Left ventricle myocardium superior (tissue), 1 donor: ENCODE measurements around the gene NEK7. TPM values are rescaled to one million over a fixed set of nuclear protein-coding genes. Genes with fewer than 3 reads are reported as not detected.
"Not testable (repeated sequence)": the region's sequence is repeated elsewhere in the genome, so short reads cannot be mapped to it uniquely, and the experiment has no call there.

Experiments used
- ATAC-seq: fragments of 200-7000 bp; cut with Tn5 transposase; one replicate; pipeline ENCODE4 v1.9.1; 2020; ENCODE audit warnings: mild to moderate bottlenecking, moderate library complexity
- DNase-seq: peaks from one replicate; pipeline ENCODE4 v3.0.0-alpha.2; 2020
- intact Hi-C: fragments of 100-400 bp; cut with micrococcal nuclease; formaldehyde crosslinking; loops from one replicate; pipeline ENCODE4 v1.11.0; 2022
- long read RNA-seq: library from polyadenylated mRNA; unstranded; transcript quantifications from one replicate; pipeline ENCODE4 v2.0.0, GENCODE V29; 2021
- total RNA-seq: library from RNA; stranded (reverse); fragmentation: NEBNext Ultra II Directional; extraction: Animal tissue kit (Norgen Biotek cat#: 25700); gene quantifications from one replicate; pipeline ENCODE4 v1.2.1, GENCODE V29; 2021
- donor health status: DM: no; HTN: yes; CAD: no; lungs with severe emphysema.

The NEK7 gene
- 215 TPM for total RNA-seq
- long read RNA-seq, full-length matches to known transcripts, result 466 of 560 reads
- long read RNA-seq, partial matches to known transcripts, result 19 of 560 reads
- long read RNA-seq, other reads (novel, unspliced or antisense), result 75 of 560 reads

DNA sequence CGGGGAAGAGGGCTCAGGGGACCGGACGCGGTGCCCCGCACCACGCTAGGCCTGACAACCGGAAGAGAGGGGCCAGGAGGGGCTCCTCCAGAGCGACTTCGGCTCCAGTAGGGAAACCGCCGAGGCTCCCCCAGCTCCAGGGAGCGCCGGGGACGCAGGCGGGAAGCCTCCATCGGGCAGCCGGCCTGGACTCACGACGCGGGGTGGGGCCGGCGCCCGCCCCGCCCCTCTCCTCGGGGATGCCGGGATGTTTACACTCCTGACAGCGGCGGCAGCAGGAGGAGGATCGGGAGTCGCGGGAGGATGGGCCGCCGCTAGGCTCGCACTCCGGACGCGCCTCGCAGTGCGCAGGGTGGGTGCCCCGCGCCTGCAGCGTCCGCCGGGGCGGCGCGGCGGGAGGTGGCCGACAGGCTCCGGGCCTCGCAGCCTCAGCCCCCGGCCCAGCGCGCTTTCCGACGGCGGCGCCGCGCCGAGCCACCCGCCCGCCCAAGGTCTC, at the start of gene NEK7:
Gene NEK7, plus strand, starts transcription at position 254 of the 496 bp plus-strand sequence. CDS start 75,583 bp downstream, outside the sequence.
- DNase-seq (peak; percentile 92), ATAC-seq (peak; percentile 82)
- intact Hi-C loops, result loop anchor here (10.0 kb wide), 1 partner anchor 128 kb away; no protein-coding TSS in a partner anchor

DNA sequence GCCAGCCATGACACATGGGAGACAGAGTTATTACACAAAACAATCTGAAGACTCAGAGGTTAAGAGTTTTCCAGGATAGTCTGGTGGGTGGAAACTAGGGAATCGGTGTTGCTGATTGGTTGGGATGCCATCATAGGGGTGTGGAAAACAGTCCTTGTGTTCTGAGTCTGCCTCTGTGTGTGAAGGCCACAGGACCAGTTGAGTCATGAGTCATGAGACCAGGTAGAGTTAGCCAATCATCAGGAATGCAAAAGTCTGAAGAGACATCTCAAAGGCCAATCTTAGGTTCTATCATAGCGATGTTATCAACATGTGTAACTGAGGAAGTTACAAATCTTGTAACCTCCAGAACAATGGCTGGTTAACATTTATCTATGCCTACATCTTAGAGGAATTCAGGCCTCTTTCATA, 49.7 kb upstream of the NEK7 start:
- DNase-seq (no peak), ATAC-seq (no peak)
- intact Hi-C loops, result no loop called here

DNA sequence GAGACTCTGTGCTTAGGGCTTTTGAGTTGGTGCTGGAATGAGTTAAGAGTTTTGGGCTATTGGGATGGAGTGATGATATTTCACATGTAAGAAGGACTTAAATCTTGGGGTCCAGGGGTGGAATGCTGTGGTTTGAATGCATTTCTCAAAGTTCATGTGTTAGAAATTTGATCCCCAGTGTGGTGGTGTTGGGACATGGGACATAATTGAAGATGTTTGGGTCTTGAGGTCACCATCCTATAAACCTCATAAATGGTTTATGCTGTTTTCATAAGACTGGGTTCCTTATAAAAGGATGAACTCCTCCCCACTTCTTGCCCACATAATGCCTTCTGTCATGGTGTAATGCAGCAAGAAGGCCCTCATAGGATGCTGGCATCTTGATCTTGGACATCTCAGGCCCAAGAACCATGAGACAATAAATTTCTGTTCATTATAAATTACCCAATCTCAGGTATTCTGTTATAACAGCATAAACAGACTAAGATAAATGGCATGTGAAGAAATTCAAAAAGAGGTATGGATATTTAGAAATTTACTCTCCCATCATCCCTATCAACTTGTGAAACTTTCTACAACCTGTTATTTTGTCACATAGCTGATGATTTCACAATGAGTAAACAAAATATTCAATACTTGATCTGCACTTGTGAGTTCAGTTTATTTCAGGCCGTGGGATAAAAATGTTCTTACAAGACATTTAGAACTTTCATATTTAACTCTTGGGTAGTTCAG, 48.0 kb upstream of the NEK7 start:
- intact Hi-C loops, result no loop called here
- no peak for DNase-seq

DNA sequence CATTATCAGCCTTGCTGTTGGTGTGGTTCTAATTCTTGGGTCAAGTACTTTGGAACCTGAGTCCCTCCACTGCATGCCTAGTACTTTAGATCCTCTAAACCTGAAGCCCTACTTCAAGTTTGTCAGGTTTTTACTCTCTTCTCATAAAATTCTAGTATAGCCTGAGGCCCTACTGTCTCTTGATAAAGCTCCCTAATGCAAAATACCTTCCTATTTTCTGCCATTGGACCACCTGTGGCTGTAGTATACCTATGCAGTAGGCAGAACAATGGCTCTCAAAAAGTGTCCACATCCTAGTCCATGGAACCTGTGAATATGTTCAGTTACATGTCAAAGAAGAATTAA, 47.5 kb upstream of the NEK7 start:
- no peak for ATAC-seq
- intact Hi-C loops, result no loop called here
- DNase-seq, result no peak

More for the DNA sequence above, 48.0 kb upstream of the NEK7 start:
- ATAC-seq, result no peak

DNA sequence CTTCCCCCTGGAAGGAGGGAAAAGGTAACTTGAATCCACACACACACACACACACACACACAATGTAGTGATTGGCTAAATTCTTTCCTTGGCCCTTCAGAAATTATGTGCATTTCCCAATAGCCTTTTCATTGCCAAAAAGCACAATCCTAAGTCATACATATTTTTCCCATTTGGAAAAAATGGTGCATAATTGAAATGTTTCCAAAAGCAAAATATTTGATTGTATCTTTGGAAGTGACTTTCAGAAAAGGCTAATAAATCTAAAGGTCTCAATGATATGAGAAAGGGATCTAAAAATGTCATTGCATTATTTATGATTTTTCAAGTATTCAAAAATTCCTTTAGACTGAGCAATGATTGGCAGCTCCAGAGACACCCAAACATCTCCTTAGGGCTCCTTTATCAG, 43.5 kb upstream of the NEK7 start:
- ATAC-seq (no peak), DNase-seq (no peak)
- intact Hi-C loops, result no loop called here

DNA sequence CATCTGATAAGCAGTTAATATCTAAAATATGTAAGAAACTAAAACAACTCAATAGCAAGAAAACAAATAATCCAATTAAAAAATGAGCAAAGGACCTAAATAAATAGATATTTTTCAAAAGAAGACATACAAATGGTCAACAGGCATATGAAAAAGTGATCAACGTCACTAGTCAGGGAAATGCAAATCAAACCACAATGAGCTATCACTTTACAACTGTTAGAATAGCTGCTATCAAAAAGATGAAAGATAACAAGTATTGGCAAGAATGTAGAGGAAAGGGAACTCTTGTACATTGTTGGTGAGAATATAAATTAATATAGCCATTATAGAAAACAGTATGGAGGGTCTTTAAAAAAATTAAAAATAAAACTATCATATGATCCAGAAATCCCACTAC, 40.7 kb upstream of the NEK7 start:
- DNase-seq (no peak), ATAC-seq (no peak)
- intact Hi-C loops, result no loop called here

DNA sequence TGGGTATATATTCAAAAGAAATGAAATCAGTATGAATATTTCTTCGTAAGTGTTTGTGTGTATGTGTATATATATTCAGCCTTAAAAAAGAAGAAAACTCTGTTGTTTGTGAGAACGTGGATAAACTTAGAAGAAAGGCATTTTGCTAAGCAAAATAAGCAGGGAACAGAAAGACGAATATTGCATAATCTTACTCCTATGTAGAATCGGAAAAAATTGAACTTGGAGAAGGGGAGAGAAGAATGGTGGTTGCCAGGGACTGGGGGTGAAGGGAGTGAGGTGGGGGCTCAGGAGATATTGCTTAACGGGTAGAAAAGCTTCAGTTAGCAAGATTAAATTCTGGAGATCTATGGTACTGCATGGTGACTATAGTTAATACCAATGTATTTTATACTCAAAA, 40.3 kb upstream of the NEK7 start:
- intact Hi-C loops, result no loop called here
- ATAC-seq (no peak), DNase-seq (no peak)

DNA sequence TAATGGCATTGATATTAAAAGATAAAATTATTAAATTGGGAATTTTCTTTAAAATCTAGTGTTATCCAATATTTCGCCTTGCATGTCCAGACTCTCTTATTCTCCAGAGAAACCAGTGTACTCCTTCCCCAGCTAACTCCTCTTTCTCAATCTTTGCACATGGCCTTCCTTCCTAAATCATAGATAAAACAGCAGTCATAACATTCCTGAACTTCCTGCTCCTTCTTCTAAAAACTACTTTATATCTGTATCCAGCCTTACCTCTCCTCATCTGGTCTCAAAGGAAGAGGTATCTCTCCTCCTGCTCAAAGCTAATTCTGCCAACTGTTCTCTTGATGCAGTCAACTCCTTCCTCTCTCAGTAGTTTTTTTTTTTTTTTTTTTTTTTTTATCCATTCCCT, 39.5 kb upstream of the NEK7 start:
- intact Hi-C loops, result no loop called here
- no peak for DNase-seq
- ATAC-seq, result peak; percentile 65

DNA sequence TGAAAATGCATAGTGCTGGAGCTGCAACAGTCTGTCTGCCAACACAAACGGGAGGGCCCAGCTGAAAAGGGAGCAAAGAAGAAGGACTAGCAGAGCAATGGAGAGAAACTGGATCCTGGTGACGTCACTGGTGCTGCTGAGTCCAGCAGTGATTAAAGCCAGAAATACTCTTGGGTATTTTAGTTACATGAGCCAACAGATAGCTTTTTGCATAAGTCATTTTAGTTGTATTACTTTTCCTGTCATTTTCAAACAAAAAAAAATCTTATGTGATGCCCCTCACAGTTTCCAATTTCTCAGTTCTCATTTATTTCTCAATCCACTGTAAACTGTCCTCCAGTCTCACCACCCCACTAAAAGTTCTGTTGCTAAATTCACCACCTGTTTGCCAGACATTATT, 38.7 kb upstream of the NEK7 start:
- ATAC-seq (peak; percentile 98), DNase-seq (peak; percentile 68)
- intact Hi-C loops, result no loop called here

DNA sequence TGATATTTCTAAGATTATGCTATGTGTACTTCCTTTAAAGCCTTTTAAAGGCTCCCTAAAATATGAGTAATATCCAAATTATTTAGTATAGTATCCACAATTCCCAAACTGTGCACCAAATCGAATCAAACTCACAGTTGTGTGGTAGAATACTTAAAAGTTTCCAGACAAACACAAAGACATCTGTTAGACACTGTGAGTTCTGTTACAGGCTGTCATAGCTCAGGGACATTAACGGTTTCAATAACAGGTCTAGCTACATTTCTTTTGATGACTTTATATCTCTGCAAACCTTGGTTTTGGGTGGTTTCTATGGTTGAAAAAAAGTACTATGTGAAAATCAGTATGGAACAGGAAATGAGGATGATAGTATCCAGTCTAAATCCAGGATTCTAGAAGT, 36.9 kb upstream of the NEK7 start:
- no peak for ATAC-seq
- intact Hi-C loops, result no loop called here
- no peak for DNase-seq

DNA sequence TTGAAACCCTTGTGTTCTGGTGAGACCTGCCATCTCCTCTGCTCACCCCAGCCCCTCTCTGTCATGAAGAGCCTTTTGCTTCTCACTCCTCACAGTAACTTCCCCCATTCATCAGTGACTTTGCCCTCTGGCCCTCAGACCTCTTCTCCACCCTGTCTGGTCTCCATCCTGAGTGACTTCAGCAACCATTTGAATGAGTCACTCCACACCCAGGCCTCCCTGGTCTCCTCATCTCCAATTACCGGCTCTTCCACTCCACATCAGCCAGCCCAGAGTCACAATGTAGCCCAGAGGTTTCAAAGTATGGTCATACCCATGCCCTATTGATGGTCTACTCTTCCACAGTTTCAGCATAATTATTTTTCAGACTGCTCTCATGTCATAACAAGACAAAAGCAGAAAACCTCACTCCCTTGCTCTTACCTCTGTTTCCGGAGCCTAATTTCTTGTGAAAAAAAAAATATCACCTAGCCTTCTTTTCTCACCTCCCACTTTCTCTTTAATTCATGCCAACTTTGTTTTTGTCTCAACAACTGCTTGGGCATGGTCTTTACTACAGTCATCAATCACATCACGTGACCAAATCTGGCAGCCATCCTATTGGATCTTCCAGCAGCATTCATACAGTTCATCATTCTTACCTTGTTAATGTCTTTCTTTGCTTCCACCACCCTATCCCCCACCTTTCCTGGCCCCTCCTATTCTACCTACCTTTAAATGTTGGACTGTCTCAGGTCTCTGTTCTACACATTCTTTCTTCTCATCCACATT, 35.6 kb upstream of the NEK7 start:
- intact Hi-C loops, result no loop called here
- peak; percentile 24 for ATAC-seq

DNA sequence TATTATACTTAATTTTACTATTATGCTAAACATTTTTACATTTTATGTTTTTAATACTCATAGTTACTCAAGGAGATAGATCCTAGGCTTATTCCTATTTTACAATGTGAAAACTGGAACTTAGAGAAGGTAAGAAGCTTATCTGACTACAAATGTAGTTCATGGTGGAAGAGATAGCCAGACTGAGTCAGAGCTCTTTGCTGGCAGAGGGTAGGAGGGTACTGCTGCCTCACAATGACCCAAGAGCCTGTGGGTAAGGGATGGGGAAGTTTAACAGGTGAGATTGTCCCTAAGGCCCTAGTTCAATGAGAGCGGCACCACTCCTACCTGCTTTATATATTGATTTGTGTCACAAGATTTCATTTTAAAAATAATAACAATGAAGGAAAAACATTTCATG, 34.1 kb upstream of the NEK7 start:
- no peak for DNase-seq
- ATAC-seq, result no peak
- intact Hi-C loops, result no loop called here

More for the DNA sequence above, 35.6 kb upstream of the NEK7 start:
- DNase-seq, result no peak

DNA sequence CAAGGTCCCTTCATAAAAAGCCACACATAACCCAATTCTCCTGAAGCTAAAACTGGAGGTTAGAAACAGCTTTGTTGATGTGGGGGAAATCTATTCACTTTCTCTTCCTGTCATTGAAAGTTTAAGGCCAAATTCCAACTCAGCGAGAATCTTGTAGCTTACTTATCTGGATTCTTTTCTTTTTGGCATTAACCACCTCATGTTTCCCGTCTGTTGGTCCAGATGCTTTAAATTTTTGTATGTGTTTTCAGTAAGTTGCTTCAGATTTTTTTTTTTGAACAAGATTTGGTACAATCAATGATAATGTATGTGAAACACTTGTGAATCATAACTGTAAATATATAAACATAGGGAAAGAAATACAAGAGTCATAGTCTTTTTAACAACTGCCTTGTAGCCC, 33.7 kb upstream of the NEK7 start:
- ATAC-seq, result no peak
- no peak for DNase-seq
- intact Hi-C loops, result no loop called here

DNA sequence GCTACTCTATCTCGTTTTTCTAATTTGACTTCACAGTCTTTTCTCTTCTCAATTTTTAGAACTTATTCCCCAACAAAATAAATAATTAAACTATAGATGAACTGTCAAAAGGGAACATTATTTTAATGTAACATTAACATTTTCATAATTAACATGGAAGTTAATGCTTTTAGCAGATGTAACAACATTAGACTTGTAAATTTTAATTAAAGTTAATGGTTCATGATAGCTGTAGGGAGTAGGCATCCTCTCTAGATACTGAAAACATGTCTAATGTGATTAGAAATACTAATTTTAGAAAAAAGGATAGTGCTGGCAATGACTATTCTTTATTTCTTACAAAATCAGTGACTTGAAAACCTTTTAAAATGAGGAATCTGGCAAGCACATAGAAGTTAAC, 32.1 kb upstream of the NEK7 start:
- no peak for DNase-seq
- intact Hi-C loops, result no loop called here
- ATAC-seq, result no peak

DNA sequence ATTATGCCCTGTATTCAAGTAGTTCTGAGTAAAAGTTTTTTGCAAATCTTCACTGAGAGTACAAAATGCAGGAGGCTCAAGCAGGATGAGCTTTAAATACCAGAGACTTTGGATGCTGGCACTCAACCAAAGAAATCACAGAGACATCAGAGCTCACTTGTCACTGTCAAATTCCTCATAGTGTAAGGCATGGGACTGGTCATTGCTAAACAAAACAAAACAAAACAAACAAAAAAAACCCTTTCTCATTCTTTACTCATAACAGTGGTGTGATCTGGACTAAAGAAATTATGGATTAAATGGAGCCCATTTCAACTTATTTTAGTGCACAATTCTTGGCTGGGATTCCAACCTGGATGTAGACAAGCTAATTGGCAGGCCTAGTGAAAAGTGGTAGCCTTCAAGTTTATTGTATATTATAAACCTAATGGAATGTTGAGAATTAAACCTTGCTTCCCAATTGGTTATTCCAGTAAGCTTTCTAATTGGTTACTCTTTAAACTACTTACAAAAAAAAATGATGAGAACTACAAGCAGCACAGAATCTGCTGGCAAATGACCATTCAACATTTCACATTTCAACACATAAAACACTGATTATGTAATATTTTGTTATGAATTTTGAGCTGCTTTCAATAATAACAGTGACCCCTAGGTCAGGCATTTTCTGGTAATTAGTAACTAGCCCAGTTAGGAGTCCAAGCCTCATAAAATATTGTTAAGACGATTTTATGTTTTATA, 30.6 kb upstream of the NEK7 start:
- peak; percentile 60 for ATAC-seq

DNA sequence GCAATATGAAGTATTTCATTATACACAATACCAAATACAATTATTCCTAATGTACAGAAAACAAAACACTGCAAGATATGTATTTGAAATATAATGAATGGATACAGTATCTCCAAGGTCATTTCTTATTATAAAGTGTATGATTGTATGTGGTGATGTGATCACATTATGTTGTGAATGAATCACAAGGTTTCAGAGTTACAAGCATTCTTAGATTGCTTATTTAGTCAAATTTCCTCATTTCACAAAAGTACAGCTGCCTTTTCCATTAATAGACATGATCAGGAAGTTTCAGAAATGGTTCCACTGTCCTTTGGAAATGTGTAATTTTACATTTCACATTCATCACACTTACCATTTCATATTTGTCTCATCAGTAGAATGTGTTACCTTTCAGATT, 28.3 kb upstream of the NEK7 start:
- intact Hi-C loops, result no loop called here
- ATAC-seq, result no peak

More for the DNA sequence above, 30.6 kb upstream of the NEK7 start:
- intact Hi-C loops, result no loop called here
- no peak for DNase-seq

DNA sequence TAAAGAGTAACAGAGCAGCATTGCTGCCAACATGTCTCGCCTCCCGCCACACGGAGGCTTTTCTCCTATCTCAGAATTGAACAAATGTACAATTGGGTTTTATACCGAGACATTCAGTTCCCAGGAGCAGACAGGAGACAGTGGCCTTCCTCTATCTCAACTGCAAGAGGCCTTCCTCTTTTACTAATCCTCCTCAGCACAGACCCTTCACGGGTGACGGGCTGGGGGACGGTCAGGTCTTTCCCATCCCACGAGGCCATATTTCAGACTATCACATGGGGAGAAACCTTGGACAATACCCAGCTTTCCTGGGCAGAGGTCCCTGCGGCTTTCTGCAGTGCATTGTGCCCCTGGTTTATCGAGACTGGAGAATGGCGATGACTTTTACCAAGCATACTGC, 26.7 kb upstream of the NEK7 start:
- DNase-seq, ATAC-seq, intact Hi-C loops: not testable (repeated sequence)

More for the DNA sequence above, 28.3 kb upstream of the NEK7 start:
- DNase-seq, result no peak

DNA sequence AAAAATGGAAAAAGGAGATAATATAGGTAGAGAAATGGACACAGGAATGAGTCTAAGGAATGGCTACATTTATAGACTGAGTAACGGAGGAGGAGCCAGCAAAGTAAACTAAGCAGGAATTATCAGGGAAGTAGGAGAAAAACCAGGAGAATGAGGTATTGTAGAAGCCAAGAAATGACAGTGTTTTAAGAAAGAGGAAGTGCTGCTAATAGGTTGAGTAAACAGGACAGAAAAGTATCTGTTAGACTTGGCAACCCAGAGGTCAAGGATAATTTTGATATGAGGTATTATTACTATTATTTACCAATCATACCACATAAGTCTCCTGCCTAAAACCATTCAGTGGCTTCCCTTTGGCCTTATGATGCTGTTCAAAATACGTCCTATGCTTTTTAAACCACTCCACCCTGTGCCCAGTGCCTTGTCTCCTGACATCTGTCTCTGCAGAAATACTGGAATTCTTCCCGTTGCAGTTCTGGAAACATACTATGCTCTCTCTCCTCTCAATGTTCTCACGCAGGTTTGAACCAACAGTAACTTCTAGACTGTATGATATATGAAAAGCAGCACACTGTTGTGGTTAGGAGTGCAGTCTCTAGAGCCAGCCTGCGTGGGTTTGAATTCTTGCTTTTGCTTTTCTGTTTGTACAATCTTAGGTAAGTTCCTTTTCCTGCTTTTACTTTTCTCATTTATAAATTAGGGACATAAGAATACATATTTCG, 24.6 kb upstream of the NEK7 start:
- intact Hi-C loops, result no loop called here
- DNase-seq (no peak), ATAC-seq (no peak)

DNA sequence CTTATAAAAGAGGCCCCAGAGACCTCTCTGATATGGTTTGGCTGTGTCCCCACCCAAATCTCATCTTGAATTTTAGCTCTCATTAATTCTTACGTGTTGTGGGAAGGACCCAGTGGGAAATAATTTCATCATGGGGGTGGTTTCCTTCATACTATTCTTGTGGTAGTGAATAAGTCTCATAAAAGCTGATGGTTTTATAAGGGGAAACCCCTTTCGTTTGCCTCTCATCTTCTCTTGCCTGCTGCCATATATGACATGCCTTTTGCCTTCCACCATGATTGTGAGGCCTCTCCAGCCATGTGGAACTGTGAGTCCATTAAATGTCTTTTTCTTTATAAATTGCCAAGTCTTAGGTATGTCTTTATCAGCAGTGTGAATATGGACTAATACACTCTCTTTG, 22.5 kb upstream of the NEK7 start:
- intact Hi-C loops, result no loop called here
- DNase-seq (no peak), ATAC-seq (no peak)
